Endothelial cell of umbilical vein (primary cell): ENCODE measurements around the gene TUBB8B. TPM values are rescaled to one million over a fixed set of nuclear protein-coding genes. Genes with fewer than 3 reads are reported as not detected.
"Not testable (repeated sequence)": the region's sequence is repeated elsewhere in the genome, so short reads cannot be mapped to it uniquely, and the experiment has no call there.

Source experiments
- BruUV-seq: library from RNA; stranded (reverse); fragments of 400-500 nt; replicated peaks from 2 replicates; lab custom pipeline; 2021; lab: Mats Ljungman, UMichigan
- CTCF ChIA-PET: fragments of 300-600, 350-600 bp; sonication (Branson Sonifier 250); formaldehyde crosslinking; loops from one replicate; lab custom pipeline; 2021; ENCODE audit warnings: antibody characterized with exemption, inconsistent platforms; lab: Charles Lee
- POLR2A ChIA-PET: fragments of 300-600, 350-600 bp; sonication (Branson Sonifier 250); formaldehyde crosslinking; loops from one replicate; lab custom pipeline; 2021; ENCODE audit warnings: antibody characterized with exemption, inconsistent platforms; lab: Charles Lee
- DNase-seq: peaks from one replicate; pipeline ENCODE4 v3.0.0-alpha.2; 2011; ENCODE audit warnings: low read depth, low spot score
- FAIRE-seq: peaks from 2 replicates; lab custom pipeline; 2011; peaks lifted over from hg19 to GRCh38; lab: Jason Lieb, UNC
- H2AFZ ChIP-seq: 2 replicates; pipeline ENCODE4 v1.6.0; 2012; ENCODE audit warnings: low read depth, low read length, control low read depth, inconsistent platforms
- H3K27ac ChIP-seq: 2 replicates; pipeline ENCODE4 v1.5.1; 2011; ENCODE audit warnings: low read depth, mild to moderate bottlenecking, control low read depth, low read length, moderate library complexity; ENCODE audit not compliant: insufficient read depth
- H3K27me3 ChIP-seq, 2 experiments: 2 replicates each; pipeline versions ENCODE4 v1.6.0 to v1.6.1; 2011; ENCODE audit warnings: low read length in 2 of 2, mixed read lengths in 1 of 2; ENCODE audit not compliant: control insufficient read depth in 2 of 2, insufficient read depth in 2 of 2
- H3K36me3 ChIP-seq, 2 experiments: 2 replicates in 1 of 2; 3 replicates in 1 of 2; pipeline ENCODE4 v1.5.1; 2011; ENCODE audit warnings: low read length in 2 of 2, mild to moderate bottlenecking in 1 of 2, moderate library complexity in 1 of 2; ENCODE audit not compliant: control insufficient read depth in 2 of 2, insufficient read depth in 2 of 2; ENCODE audit errors: extremely low read depth in 1 of 2
- H3K4me1 ChIP-seq: 3 replicates; pipeline ENCODE4 v1.5.1; 2011; ENCODE audit warnings: mild to moderate bottlenecking, low read length; ENCODE audit not compliant: control insufficient read depth, insufficient read depth; ENCODE audit errors: extremely low read depth
- H3K4me2 ChIP-seq: 2 replicates; pipeline ENCODE4 v1.6.1; 2011; ENCODE audit warnings: low read length, control low read depth, mixed read lengths; ENCODE audit not compliant: insufficient read depth
- H3K4me3 ChIP-seq, 3 experiments: fragments of 200-600 bp in 1 of 3; sonication (generic), shearing (Covaris generic) in 1 of 3; replicated peaks in 1 of 3; 2 replicates each; pipeline ENCODE4 v1.5.1; 2011 to 2016; ENCODE audit warnings: control low read depth in 3 of 3, low read length in 3 of 3, mild to moderate bottlenecking in 2 of 3, inconsistent platforms in 1 of 3, low read depth in 1 of 3, moderate library complexity in 1 of 3; ENCODE audit not compliant: insufficient read depth in 1 of 3
- H3K79me2 ChIP-seq: 2 replicates; pipeline ENCODE4 v1.6.0; 2012; ENCODE audit warnings: low read length, inconsistent platforms; ENCODE audit not compliant: control insufficient read depth, insufficient read depth
- H3K9ac ChIP-seq: replicated peaks from 2 replicates; pipeline ENCODE3; 2011; ENCODE audit warnings: low read length, control low read depth; ENCODE audit not compliant: insufficient read depth; ENCODE audit errors: extremely low read depth
- H3K9me1 ChIP-seq: replicated peaks from 3 replicates; pipeline ENCODE4 v1.6.0; 2011; ENCODE audit warnings: mild to moderate bottlenecking, low read length; ENCODE audit not compliant: control insufficient read depth, insufficient read depth; ENCODE audit errors: extremely low read depth
- H3K9me3 ChIP-seq: replicated peaks from 2 replicates; pipeline ENCODE4 v1.5.1; 2012; ENCODE audit warnings: low read length, inconsistent platforms; ENCODE audit not compliant: control insufficient read depth, insufficient read depth
- H4K20me1 ChIP-seq: replicated peaks from 2 replicates; pipeline ENCODE3; 2011; ENCODE audit warnings: mild to moderate bottlenecking, low read length; ENCODE audit not compliant: control insufficient read depth, insufficient read depth; ENCODE audit errors: extremely low read depth
- dilution Hi-C: fragments of 300-500 bp; cut with MboI; formaldehyde crosslinking; loops from one replicate; pipeline ENCODE4 v1.15.0; 2019; ENCODE audit warnings: low sequenced_read_pairs; ENCODE audit not compliant: extremely low pct_ligation_motif_present
- intact Hi-C: fragments of 100-400 bp; cut with micrococcal nuclease; formaldehyde crosslinking; loops from one replicate; pipeline ENCODE4 v1.10.0; 2022
- polyA plus RNA-seq, 4 experiments: library from polyadenylated mRNA; depleted of rRNA in 3 of 4; stranded (reverse) in 3 of 4; unstranded in 1 of 4; fragments of >200 nt; gene quantifications; 2 replicates each; pipeline versions ENCODE4 v1.2.1 to v1.2.3, GENCODE V29; 2011 to 2012; ENCODE audit warnings: missing spikeins in 1 of 4
- total RNA-seq: library from RNA; stranded (reverse); gene quantifications from 2 replicates; pipeline ENCODE4 v1.2.3, GENCODE V29; 2021

TUBB8B gene
- total and polyA plus RNA-seq, 2 donors (not counting 3 experiments of a cell fraction or from before 2014, with no cell fraction given) = 0.23 to 1.1 TPM

DNA sequence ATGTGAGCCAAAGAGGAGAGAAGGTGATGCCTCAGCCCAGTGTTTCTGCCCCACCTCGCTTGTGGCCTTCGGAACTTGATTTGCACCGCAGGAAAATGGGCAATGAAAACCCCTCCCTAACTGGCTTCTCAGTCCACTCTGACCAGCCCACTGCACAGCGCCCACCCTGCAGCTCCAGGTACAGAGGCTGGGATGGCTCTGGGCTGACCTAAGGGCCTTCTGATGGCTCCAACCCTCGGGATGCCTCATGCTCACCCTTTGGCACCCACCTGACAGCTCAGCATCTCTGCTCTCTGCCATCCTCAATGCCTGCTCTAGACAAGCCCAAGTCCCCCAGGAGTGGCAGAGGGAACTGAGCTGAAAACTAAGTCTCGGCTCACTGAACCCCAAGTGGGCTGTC lies 36.2 kb downstream of the TUBB8B start:
- BruUV-seq, H3K9me3 ChIP-seq, POLR2A ChIA-PET, H3K36me3 ChIP-seq, DNase-seq, H2AFZ ChIP-seq, H3K27me3 ChIP-seq, H3K27ac ChIP-seq, H3K4me1 ChIP-seq, H3K9me1 ChIP-seq, H3K9ac ChIP-seq, H4K20me1 ChIP-seq, CTCF ChIA-PET, H3K79me2 ChIP-seq, H3K4me3 ChIP-seq, dilution Hi-C loops, H3K4me2 ChIP-seq, FAIRE-seq, intact Hi-C loops: not testable (repeated sequence)

DNA sequence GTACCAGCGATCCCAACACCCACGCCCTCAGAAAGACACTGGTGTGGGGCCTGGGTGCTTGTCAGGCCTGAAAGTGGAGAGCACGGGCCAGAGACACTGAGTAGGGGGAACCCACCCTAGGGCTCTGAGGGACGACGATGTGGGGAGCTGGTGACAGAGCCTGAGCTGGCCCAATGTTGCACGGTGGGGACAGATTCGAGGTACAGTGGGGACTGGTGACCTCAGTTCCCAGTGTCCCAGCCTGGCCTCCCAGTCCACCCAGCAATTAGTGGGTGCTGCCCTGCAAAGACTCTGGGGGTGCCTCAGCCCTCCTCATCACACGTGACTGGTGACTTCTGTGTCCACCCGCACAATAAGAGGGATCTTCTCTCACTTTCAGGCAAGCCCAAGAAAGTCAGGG lies 36.6 kb downstream of the TUBB8B start:
- H3K9me1 ChIP-seq, H3K27me3 ChIP-seq, POLR2A ChIA-PET, H2AFZ ChIP-seq, BruUV-seq, DNase-seq, H3K4me3 ChIP-seq, H3K79me2 ChIP-seq, H3K27ac ChIP-seq, H3K9me3 ChIP-seq, H3K36me3 ChIP-seq, CTCF ChIA-PET, H3K9ac ChIP-seq, intact Hi-C loops, H4K20me1 ChIP-seq, H3K4me1 ChIP-seq, FAIRE-seq, H3K4me2 ChIP-seq, dilution Hi-C loops: not testable (repeated sequence)

DNA sequence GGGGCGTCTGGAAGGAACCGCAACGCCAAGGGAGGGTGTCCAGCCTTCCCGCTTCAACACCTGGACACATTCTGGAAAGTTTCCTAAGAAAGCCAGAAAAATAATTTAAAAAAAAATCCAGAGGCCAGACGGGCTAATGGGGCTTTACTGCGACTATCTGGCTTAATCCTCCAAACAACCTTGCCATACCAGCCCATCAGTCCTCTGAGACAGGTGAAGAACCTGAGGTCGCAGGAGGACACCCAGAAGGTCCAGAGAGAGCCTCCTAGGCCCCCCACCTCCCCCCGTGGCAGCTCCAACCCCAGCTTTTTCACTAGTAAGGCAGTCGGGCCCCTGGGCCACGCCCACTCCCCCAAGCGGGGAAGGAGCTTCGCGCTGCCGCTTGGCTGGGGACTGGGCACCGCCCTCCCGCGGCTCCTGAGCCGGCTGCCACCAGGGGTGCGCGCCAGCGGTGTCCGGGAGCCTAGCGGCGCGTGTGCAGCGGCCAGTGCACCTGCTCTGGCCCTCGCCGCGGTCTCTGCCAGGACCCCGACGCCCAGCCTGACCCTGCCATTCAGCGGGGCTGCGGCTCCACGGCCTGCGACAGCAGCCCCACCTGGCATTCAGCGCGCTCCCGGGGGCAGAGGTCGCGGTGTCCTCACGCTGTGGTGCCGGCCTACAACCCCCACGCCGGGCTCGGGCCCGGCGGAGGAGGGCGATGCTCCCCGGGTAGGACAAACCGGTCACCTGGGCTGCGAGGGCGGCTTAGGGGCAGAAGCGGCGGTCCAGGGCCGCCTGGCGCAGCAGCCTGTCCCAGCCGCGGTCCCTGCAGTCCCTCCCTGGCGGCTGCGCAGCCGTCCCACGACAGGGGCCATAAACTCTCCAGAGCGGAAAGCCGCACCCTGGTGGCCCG lies 37.8 kb downstream of the TUBB8B start:
- DNase-seq, H4K20me1 ChIP-seq, POLR2A ChIA-PET, CTCF ChIA-PET, H3K9me1 ChIP-seq, FAIRE-seq, H3K79me2 ChIP-seq, BruUV-seq, dilution Hi-C loops, H3K4me3 ChIP-seq, H2AFZ ChIP-seq, H3K9ac ChIP-seq, H3K27ac ChIP-seq, H3K4me1 ChIP-seq, intact Hi-C loops, H3K4me2 ChIP-seq, H3K27me3 ChIP-seq, H3K9me3 ChIP-seq, H3K36me3 ChIP-seq: not testable (repeated sequence)

DNA sequence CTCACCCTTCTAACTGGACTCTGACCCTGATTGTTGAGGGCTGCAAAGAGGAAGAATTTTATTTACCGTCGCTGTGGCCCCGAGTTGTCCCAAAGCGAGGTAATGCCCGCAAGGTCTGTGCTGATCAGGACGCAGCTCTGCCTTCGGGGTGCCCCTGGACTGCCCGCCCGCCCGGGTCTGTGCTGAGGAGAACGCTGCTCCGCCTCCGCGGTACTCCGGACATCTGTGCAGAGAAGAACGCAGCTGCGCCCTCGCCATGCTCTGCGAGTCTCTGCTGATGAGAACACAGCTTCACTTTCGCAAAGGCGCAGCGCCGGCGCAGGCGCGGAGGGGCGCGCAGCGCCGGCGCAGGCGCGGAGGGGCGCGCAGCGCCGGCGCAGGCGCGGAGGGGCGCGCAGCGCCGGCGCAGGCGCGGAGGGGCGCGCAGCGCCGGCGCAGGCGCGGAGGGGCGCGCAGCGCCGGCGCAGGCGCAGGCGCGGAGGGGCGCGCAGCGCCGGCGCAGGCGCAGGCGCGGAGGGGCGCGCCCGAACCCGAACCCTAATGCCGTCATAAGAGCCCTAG lies 38.7 kb downstream of the TUBB8B start:
- H3K4me2 ChIP-seq, H3K9ac ChIP-seq, H2AFZ ChIP-seq, H3K9me1 ChIP-seq, POLR2A ChIA-PET, H3K4me1 ChIP-seq, BruUV-seq, CTCF ChIA-PET, FAIRE-seq, H3K36me3 ChIP-seq, dilution Hi-C loops, DNase-seq, H3K27ac ChIP-seq, H3K9me3 ChIP-seq, H3K27me3 ChIP-seq, H4K20me1 ChIP-seq, H3K4me3 ChIP-seq, intact Hi-C loops, H3K79me2 ChIP-seq: not testable (repeated sequence)
